ENCODE data around the gene P2RY1. TPM values are rescaled to one million over a fixed set of nuclear protein-coding genes. Genes with fewer than 3 reads are reported as not detected.
"Not testable (repeated sequence)": the region's sequence is repeated elsewhere in the genome, so short reads cannot be mapped to it uniquely, and the experiment has no call there.

The P2RY1 gene
- total and polyA plus RNA-seq, 2 experiments from 2014 or later: 15.2 to 59.8 TPM

- H3K9me2 ChIP-seq (ENCODE audit: insufficient read depth): peaks cover 7% of the 10 kb centered on the region
- TF ChIP-seq REST (IDR thresholded peaks at IDR 0.05; ENCODE audit: unreplicated experiment) (no peak), EZH2phosphoT487 (IDR thresholded peaks at IDR 0.05; ENCODE audit: unreplicated experiment) (no peak), STAT1 (IDR thresholded peaks at IDR 0.05; ENCODE audit: unreplicated experiment) (no peak), ZNF114 (CRISPR knock-in tag; IDR thresholded peaks at IDR 0.05) (no peak), JUNB (IDR thresholded peaks at IDR 0.05; ENCODE audit: unreplicated experiment) (no peak), POLR2AphosphoS5 (IDR thresholded peaks at IDR 0.05; ENCODE audit: low read depth) (no peak), ZNF462 (CRISPR knock-in tag; IDR thresholded peaks at IDR 0.05) (no peak), CTCF (conservative IDR thresholded peaks at IDR 0.05; ENCODE audit: low read depth in 2 of 2) (no peak), CREB1 (CRISPR knock-in tag; IDR thresholded peaks at IDR 0.05; ENCODE audit: low read depth) (no peak), NANOG (IDR thresholded peaks at IDR 0.05; ENCODE audit: borderline replicate concordance) (no peak), ETS1 (IDR thresholded peaks at IDR 0.05) (no peak)
- H3K9me3 Mint-ChIP-seq: peaks cover 18% of the 10 kb centered on the region; the same call in 2 of the 3 replicates
- H3K4me3 ChIP-seq: no peak overlapping the region
- H4K20me1 ChIP-seq (replicated peaks; ENCODE audit: insufficient read depth): no peaks in the 10 kb centered on the region
- no peak overlapping the region for H3K4me3 Mint-ChIP-seq
- DNase-seq (ENCODE audit: low spot score) (no peak), ATAC-seq (no peak)
- no peaks in the 10 kb centered on the region; the same call in 1 of the 2 replicates for H3K4me1 ChIP-seq (ENCODE audit: insufficient read depth)
- H2AFZ ChIP-seq: no peak overlapping the region
- H3K79me2 ChIP-seq (replicated peaks; ENCODE audit: insufficient read depth): no peaks in the 10 kb centered on the region
- H3K4me1 Mint-ChIP-seq: no peaks in the 10 kb centered on the region
- H3K4me2 ChIP-seq: no peak overlapping the region
- no peak overlapping the region for H3K27ac ChIP-seq (ENCODE audit: low read depth)
- H3K27ac Mint-ChIP-seq: no peak overlapping the region
- H3F3A ChIP-seq (replicated peaks; ENCODE audit: low read depth): no peaks in the 10 kb centered on the region
- peaks cover 6% of the 10 kb centered on the region; the same call in 1 of the 3 replicates for H3K36me3 Mint-ChIP-seq (ENCODE audit: low read depth)
- H3K27me3 ChIP-seq (ENCODE audit: insufficient read depth): no peaks in the 10 kb centered on the region
- H3K27me3 Mint-ChIP-seq (ENCODE audit: insufficient read depth, low read depth, poor library complexity): no peaks in the 10 kb centered on the region
- H3K36me3 ChIP-seq (ENCODE audit: insufficient read depth): no peaks in the 10 kb centered on the region
Observed at GRCh38 chr3:152870027-152870426, 35.1 kb downstream of the P2RY1 start.

GRCh38 chr3:152873314-152873713 lies 38.4 kb downstream of the P2RY1 start:
- H2AFZ ChIP-seq; H3K4me1 Mint-ChIP-seq; H3K27me3 ChIP-seq (ENCODE audit: insufficient read depth); H3K4me2 ChIP-seq; H3K36me3 ChIP-seq (ENCODE audit: insufficient read depth); H3K27me3 Mint-ChIP-seq (ENCODE audit: insufficient read depth, low read depth, poor library complexity); ATAC-seq; H3K4me3 ChIP-seq; H3K79me2 ChIP-seq (replicated peaks; ENCODE audit: insufficient read depth); H3F3A ChIP-seq (replicated peaks; ENCODE audit: low read depth); H3K27ac ChIP-seq (ENCODE audit: low read depth); H3K4me3 Mint-ChIP-seq; H3K27ac Mint-ChIP-seq; H3K36me3 Mint-ChIP-seq (ENCODE audit: low read depth); H3K9me2 ChIP-seq (ENCODE audit: insufficient read depth); H3K4me1 ChIP-seq (ENCODE audit: insufficient read depth); DNase-seq (ENCODE audit: low spot score); H4K20me1 ChIP-seq (replicated peaks; ENCODE audit: insufficient read depth): not testable (repeated sequence)
- H3K9me3 Mint-ChIP-seq: peaks cover 18% of the 10 kb centered on the region; the same call in 2 of the 3 replicates

Measured in GM23338 (cell line).